GM21381 (cell line): ENCODE measurements around the gene CALM1.
"Not testable (repeated sequence)": the region's sequence is repeated elsewhere in the genome, so short reads cannot be mapped to it uniquely, and the experiment has no call there.

Experiments used
- ATAC-seq: cut with Tn5 transposase; IDR thresholded peaks from one replicate; pipeline ENCODE4 v1.9.1; 2021; ENCODE audit warnings: mild to moderate bottlenecking, moderate library complexity; ENCODE audit not compliant: unreplicated experiment

CALM1 gene

DNA sequence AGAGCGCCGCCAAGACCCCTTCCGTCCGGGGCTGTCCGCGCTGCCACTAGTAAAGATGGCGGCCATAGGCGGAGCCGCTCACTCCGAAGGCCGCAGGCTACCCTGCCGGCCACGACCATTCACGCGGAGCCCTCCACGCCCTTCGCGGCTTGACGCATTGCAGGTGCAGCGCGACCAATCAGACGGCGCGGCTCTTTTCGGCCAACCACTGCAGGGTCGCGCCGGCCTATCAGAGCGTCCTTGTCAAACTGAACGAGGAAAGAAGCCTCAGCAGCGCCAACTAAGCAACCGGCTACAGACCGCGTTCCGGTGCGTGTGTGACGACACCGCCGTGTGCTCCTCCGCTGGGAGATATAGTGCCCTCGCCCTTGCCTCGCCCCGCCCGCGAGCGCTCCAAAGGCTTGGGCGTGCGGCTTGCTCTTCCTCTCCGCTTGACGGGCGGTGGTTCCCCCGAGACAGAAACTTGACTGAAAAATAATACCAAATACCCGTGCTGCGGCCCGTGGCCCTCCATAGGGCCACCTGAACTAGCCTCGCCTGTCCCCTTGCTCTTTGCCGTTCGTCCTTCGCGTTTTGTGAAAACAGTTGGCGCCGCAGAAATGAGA is 13.6 kb upstream of the CALM1 start:
- peak; percentile 95 for ATAC-seq

DNA sequence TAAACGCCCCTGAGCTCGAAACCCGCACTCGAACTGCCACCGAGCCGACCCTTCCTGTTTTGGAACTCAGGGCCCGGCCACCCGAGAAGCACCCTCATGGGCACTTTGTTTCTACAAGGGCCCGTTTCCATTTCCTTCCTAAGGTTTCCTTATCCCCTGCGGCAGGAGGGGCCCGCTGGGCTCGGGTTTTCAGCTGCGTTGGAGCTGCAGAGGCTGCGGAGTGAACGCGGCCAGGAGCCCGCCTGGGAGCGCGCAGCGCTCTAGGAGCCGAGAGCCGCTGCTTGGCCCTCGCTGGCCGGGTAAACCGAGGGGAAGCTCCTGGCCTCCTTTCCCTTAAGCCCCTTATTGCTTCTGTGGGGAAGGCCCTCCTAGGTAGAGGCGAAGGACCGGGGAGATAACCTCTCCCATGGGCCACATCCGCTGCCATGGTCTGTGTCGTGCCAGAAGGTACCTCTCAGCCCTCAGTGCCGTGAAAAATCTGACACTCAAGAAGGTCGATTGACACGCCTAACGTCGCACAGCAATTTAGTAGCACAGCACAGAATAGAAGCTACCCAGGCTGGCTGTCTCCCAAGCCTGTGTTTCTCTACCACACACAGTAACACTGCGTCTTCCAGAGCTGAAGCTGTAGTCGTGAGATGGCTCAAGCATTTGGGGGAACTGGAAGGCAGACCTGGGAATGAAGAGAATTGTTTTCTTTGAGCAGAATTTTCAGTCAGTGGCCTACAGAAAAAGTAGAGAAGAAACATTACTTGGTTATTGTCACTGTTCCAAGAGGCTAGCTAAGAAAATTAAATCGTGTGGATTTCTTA is 12.9 kb upstream of the CALM1 start:
- ATAC-seq: peak; percentile 5

DNA sequence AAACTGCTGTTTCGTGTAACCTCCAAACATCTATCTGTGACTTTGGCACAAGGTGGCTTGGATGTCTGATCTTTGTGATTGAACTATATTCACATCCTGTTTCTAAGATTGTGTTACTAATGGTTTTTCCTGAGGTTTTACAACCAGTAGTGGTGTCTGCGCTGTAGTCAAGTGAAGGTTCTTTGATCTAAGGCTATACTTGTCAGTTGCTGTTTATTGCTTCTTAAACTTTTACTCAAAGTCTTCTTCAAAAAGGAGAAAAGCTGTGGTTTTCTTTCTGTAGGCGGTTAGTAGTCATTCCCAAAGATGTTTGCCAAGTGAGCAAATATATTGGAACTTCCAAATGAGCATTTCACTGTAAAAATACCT is 12.3 kb upstream of the CALM1 start:
- ATAC-seq: no peak

DNA sequence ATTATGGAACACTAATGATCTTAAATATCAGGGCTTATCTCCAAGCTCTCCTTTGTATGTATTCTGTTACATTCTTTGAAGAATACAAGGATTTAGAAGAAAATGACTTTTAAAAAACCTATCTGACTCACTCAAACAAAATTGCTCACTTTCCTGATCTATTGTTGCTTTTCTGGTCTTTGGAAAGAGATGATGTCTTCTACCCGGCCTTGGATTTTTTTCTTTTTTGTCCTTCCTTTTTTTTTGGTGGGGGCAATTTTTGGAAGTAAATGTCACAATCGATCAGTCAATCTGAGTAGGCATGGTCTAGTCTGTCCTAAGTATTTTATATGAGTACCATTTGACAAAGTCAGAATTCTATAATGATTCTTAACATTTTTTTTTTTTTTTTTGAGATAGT is 10.5 kb upstream of the CALM1 start:
- no peak for ATAC-seq

DNA sequence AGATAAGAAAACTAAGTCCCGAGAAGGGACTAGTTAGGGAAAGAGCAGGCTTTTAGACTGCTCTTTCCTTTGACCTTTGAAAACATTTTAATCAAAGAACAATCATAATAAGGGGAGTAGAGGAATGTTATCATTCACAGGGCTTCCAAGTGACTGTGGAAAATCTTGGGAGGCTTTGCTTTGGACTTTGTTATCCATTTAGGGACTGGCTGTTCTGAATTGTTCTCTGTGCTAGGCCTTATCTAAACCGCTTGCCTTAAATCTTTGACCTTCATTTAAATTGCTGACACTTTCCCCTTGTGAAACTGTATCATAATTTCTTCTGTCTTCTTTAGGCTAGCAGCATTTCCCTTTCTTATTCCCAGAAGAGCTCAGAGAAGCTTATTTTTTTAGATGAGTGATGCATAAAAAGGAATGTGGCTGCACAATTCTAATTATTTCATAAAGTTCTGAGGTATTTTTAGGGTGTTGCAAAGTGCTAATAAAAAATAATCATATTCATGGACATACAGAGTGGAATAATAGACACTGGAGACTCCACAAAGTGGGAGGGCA is 9.5 kb upstream of the CALM1 start:
- no peak for ATAC-seq

DNA sequence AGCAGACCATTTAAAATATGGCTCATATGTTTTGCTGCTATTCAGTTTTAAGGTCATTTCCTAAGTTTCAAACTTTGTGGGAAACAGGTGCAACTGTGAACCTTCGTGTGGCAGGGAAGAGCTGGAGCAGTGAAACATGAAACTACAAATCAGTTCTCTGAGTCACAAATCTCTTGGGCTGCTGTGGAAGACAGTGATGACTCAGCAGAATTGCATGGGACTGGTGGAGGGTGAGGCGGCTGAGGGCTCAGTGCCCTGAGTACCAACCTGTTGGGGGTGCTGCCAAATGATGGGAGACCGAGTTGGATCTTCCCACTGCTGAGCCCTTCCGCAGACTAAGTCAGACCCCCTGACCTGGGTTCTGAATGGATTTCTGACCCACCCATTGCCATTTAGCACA is 8.4 kb upstream of the CALM1 start:
- ATAC-seq: no peak

DNA sequence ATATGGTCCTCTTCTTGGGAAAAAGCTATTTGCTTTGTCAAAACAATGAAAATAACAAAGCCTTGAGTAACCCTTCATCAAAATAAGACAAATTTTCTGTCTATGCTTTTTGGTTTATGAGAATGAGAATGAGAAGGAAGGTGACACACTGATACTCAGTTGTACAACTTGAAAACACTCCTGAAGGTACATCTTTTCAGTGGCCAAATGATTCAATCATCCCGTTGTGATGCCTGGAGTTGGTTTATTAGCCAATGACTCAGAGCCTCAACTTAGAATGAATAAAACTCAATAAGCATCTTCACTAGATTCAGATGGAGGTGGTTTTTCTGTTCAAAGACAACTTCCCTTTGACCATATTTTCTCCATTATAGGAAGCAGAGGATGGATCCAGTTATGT is 7.8 kb upstream of the CALM1 start:
- no peak for ATAC-seq

DNA sequence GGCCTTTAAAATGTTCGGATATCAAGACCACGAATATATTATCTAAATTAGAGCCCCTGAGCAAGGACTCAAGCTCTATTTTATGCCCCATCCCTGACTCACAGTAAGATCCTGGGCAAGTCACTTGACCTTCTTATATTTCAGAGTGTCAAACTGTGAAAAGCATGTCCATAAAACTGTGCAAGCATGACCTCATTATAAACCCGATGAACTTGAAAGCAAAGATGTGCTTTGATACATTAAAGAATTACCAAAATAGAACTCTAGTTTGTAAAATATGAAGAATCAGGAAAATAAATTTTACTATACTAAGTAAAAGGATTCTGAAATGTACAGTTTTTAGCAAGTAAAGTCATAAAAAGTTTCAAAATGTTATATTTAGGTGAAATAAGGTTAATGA is 2.9 kb upstream of the CALM1 start:
- ATAC-seq: no peak

DNA sequence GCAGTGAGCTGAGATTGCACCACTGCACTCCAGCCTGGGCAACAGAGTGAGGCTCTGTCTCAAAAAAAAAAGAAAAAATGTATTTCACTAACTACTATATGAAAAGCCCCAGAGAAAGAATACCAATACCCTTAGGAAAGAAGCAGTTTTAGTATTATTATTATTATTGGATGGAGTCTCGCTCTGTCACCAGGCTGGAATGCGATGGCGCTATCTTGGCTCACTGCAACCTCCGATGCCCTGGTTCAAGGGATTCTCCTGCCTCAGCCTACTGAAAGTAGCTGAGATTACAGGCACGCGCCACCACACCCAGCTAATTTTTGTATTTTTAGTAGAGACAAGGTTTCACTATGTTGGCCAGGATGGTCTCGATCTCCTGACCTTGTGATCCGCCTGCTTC is 2.0 kb upstream of the CALM1 start:
- not testable (repeated sequence) for ATAC-seq

DNA sequence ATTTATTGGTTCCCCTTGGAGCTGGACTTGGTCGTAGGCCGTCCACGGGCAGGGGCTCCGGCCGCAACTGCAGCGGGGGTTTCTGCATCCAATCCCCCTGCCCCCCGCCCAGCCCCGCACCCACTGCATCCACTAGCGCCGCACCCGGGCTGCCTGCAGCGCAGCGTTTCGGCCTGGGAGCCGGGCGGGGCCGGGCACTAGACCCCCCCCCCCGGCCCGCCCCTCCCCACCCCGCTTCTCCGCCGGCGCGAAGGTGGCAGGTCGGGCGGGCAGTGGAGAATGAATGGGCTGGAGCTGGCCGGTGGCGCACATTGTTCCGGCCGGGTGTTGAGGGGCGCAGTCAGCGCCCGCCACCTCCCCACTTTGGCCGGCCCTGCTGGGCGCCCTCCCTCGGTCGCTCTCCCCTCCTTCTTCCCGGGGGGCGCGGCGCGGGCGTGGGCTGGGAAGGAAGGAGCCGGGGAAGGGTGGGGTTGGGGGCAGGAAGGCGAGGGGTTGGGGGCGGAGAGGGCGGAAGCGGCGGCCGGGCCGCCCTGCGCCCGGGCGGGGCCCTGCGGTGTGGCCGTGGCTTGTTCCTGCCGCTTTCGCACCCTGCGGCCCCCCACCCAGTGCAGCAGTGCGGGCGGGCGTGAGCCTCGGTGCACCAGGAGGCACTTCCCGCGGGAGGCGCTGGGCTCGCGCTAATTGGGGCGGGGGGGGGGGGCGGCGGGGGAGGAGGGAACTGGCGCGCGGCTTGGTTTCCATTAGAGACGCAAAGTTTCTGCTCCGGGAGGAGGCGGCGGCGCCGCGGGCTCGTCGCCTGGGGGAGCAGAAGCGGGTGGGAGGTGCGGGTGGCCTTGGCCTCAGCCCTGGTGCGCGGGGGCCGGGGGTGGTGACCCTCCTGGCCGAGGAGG is 841 bp downstream of the CALM1 start:
- ATAC-seq: peak; percentile 27

DNA sequence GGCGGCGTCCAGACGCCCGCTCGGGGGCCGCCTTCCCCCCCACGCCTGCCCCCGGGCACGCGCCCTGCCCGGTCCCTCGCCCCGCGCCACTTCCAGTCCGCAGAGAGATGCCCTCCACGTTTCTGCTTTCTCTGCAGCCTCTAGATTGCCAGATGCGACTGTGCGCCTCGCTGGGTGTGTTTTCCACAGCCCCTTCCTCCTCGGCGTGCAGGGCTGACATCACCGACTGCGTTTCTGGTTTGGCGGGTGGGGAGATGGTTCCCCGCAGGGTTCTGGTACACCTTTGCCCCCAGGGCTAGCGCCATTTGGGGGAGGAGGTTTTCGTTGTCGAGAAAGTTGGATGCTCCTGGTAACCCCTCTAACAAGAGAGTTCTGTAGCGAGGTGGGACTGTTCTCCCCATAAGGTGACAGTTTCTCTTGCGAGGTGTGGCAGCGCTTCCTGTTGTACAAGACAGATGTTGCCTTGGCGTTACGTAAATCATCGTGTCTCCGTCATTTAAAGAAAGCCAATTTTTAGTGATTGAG is 1.5 kb downstream of the CALM1 start:
- ATAC-seq: peak; percentile 10

DNA sequence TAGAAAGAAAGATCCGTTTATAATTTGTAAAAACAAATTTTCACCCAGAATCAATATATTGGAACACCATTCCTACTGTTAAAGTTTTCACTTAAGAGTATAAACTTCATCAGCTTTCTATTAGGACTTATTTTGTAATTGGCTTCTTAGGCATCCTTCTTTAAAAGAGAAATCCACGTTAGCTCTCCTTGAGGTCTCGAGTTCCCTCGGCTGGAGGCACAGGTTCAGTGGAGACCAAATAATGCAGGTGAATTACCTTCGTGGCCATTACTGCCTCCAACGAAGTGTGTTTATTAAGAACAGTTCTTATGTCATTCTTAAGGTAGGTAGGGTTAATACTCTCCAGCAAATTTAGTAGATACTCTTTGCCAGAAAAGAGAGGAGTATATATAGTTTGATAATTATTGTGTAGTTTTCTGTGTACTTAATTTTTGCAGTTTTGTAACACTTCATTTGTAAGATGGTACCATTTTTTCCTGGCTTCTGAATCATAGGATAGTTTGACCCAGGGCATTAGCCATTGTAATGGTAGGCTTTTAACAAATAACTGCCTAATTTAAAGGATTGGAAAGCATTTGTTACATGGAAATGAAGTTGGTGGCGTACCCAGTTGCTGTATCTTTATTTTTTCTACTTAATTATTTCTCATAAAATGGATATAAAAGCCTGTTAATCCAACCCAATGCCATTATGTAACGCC is 2.2 kb downstream of the CALM1 start:
- no peak for ATAC-seq

DNA sequence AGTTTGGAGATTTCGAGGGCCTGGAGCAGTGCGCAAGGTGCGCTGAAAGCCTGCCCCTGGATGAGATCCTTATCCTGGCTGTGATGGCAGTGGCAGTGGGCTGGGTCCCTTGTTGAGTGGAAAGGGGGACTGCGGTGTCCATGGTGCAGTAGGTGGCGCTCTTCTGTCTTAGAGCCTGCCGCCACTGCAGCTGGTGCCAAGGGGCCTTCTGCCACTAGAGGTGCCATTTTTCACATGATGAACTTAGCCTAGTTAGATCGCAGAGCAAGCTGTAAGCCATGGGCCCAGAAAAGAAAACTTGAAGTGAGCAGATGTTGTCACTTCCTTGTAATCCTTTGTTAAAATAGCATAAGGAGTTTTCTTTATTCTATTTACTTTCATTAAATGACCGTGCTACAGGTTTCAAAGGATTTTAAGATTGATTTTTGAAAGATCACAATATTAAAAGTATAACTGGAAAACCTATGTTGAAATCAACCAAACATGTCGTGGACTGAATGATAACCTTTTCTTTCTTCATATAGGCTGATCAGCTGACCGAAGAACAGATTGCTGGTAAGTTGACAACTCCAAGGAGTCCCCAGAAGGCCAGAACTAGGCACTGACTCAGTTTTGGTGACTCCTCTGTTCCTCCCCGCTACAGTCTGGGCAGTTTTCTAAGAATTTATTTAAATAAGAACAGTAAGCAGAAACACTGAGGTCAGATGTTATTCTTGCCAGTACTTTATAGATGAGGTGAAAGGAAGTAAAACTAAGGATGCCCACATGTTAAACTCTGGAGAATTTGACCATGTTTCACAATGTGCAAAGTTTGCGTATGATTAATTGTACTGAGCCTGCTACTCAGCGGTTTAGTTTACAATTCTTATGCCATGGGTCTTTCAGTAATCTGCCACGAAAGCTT is 3.0 kb downstream of the CALM1 start:
- peak; percentile 44 for ATAC-seq

DNA sequence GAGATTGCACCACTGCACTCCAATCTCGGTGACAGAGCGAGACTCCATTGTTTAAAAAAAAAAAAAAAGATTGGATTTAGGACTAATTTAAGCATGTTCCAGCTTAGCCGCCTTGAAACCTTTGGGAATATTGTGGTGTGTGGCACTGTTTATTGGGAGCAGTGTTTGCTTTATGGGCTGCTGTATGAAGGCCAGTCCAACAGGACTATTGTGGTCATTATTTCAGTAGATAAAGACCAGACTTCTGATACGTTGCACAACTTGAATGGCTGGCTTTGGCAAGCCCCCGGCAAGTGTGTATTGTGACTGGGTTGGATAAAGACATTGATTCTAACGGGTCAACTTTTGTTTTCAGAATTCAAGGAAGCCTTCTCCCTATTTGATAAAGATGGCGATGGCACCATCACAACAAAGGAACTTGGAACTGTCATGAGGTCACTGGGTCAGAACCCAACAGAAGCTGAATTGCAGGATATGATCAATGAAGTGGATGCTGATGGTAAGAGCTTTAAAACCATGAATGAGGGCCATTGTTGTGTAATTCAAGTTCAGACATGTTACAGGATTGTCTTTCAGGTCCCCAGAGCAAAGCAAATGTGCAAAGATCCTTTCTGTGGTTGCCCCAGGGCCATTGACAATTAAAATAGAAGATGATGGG is 4.2 kb downstream of the CALM1 start:
- no peak for ATAC-seq

DNA sequence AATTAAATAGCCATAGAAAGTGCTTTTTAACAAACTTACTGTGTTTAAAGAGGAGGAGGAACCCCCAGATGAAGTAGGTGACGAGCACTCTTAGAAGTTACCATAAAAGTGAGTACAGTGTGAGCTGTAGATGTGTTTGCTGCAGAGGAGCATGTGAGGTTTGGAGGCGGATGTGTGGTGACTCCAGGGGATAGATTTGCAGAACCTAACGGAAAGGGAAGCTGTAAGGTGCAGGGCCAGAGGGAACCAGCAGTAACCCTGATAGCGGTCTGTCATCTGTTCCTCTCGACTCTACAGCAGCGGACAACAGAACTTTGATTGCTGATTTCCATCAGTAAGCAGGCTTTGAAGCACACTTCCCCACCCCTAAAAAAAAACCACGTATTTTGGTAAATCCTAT is 5.2 kb downstream of the CALM1 start:
- ATAC-seq: no peak

DNA sequence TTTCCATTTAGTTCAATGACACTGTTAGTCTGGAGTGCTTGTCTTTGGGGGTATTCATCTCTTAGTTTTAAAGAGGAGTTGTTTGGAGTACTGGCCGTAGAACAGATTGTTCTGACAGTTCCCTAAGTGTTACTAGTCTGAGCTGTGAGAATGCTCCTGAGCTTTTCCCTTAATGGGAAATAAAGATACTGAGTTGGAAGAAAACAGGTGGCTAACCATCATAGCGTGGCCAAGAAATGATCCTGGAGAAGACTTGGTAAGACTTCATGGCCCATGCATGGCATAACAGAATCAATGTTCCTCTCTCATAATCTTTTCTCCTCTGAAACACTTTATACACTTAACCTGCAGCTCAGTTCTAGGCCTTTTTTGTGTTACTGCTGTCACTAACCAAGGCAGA is 6.2 kb downstream of the CALM1 start:
- no peak for ATAC-seq

DNA sequence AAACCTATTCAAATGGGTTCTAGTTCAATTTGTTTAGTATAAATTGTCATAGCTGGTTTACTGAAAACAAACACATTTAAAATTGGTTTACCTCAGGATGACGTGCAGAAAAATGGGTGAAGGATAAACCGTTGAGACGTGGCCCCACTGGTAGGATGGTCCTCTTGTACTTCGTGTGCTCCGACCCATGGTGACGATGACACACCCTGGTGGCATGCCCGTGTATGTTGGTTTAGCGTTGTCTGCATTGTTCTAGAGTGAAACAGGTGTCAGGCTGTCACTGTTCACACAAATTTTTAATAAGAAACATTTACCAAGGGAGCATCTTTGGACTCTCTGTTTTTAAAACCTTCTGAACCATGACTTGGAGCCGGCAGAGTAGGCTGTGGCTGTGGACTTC is 8.3 kb downstream of the CALM1 start:
- ATAC-seq: no peak

DNA sequence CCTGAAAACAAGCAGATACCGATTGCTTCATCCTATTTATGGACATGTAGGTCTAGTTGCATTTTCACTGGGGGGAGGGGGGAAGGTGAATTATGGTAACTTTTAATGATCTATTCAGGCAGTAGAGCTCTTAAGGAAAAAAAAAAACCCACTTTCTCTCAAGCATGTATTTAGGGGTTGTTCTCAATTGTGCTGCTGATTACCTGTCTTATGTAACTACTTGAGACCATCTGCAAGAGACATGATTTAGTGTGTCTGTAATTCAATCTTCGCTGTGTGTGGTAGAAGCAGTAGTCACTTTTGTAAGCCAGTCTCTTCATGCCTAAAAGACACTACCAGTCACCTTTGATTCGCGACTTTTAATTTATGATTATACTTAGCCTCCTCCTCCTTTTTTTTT is 8.9 kb downstream of the CALM1 start:
- ATAC-seq: no peak

DNA sequence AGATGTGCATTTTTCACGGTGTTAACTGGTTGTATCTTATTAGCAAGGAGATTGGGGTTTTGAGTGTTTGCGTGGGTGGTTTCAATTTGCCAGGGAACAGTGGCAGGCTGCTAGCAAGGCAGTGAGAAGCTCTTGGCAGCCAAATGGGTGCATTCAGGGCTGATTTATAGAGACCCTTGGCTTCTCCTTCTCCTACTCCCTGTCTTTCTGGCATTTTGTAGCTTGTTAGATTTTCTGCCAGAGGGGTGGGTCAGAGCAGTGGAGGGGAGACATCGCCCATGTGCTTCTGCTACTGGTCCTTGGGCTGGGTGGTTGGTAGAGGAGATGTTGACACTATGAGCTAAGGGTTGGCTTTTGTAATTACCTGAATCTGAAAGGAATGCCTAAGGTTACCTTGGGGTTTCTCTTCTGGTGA is 9.6 kb downstream of the CALM1 start:
- ATAC-seq: no peak
